GM06990 (cell line): Measurements from ENCODE around the gene PCBD1.
A peak's percentile ranks its signal among the peaks of the same experiment; 100 is the strongest.

ENCODE experiments used
- DNase-seq: peaks from one replicate; pipeline ENCODE4 v3.0.0-alpha.2; 2011; ENCODE audit not compliant: insufficient read length; ENCODE audit errors: extremely low read depth
- H3K27me3 ChIP-seq: replicated peaks from 2 replicates; pipeline ENCODE4 v1.6.0; 2011; ENCODE audit warnings: low read length; ENCODE audit not compliant: control insufficient read depth, insufficient read depth
- H3K36me3 ChIP-seq: 2 replicates; pipeline ENCODE4 v1.5.1; 2011; ENCODE audit warnings: low read length; ENCODE audit not compliant: control insufficient read depth, insufficient read depth
- H3K4me3 ChIP-seq: replicated peaks from 2 replicates; pipeline ENCODE4 v1.5.1; 2011; ENCODE audit warnings: low read depth, mild to moderate bottlenecking, control low read depth, low read length
- CTCF ChIP-seq: IDR thresholded peaks from 2 replicates; pipeline ENCODE4 v1.5.1; 2011; ENCODE audit warnings: low read length, control low read depth, mild to moderate bottlenecking, inconsistent platforms; ENCODE audit not compliant: insufficient read depth, poor library complexity, severe bottlenecking

Gene PCBD1

GRCh38 chr10:70887804-70888800 is at the start of gene PCBD1:
Gene PCBD1 (minus strand): TSS chr10:70888565. CDS start chr10:70888533, 32 bp downstream.
- peaks cover 3% of the 10 kb centered on the region; the same call in 1 of the 2 replicates for H3K36me3 ChIP-seq
- H3K27me3 ChIP-seq, result no peaks in the 10 kb centered on the region
- TF ChIP-seq CTCF, result no peak
- DNase-seq, result peak; percentile 84
- peak within 1 kb of the TSS; percentile 85 for H3K4me3 ChIP-seq

- no peak for DNase-seq
- TF ChIP-seq CTCF, result no peak
- H3K27me3 ChIP-seq, result peaks cover 4% of the 10 kb centered on the region
- no peaks in the 10 kb centered on the region for H3K36me3 ChIP-seq
- no peak overlapping the region for H3K4me3 ChIP-seq
Measured at GRCh38 chr10:70937661-70938060, 49.3 kb upstream of the PCBD1 start.

GRCh38 chr10:70936111-70936510 is 47.7 kb upstream of the PCBD1 start:
- H3K4me3 ChIP-seq, result no peak overlapping the region
- peaks cover 4% of the 10 kb centered on the region for H3K27me3 ChIP-seq
- TF ChIP-seq CTCF, result no peak
- no peaks in the 10 kb centered on the region for H3K36me3 ChIP-seq
- no peak for DNase-seq

GRCh38 chr10:70935631-70936030 is 47.3 kb upstream of the PCBD1 start:
- no peak for TF ChIP-seq CTCF
- Histone ChIP-seq H3K36me3 (no peaks in the 10 kb centered on the region), H3K4me3 (no peak overlapping the region), H3K27me3 (peaks cover 5% of the 10 kb centered on the region)
- no peak for DNase-seq

- DNase-seq, result no peak
- TF ChIP-seq CTCF, result no peak
- no peak overlapping the region for H3K4me3 ChIP-seq
- no peaks in the 10 kb centered on the region for H3K36me3 ChIP-seq
- H3K27me3 ChIP-seq, result peaks cover 5% of the 10 kb centered on the region
Measured at GRCh38 chr10:70935125-70935625, 46.8 kb upstream of the PCBD1 start.
